MCF 10A (cell line): Measurements from ENCODE around the gene TUBGCP5. TPM values are rescaled to one million over a fixed set of nuclear protein-coding genes. Genes with fewer than 3 reads are reported as not detected.
A peak's percentile ranks its signal among the peaks of the same experiment; 100 is the strongest.

ENCODE experiments used
- BruUV-seq: library from RNA; stranded (reverse); fragments of 400-500 nt; replicated peaks from 2 replicates; lab custom pipeline; 2021; lab: Mats Ljungman, UMichigan
- CTCF ChIA-PET: fragments of 300-600 bp; sonication (Branson Sonifier 250); formaldehyde crosslinking; extraction: SDS; loops from one replicate; lab custom pipeline; 2021; ENCODE audit warnings: antibody characterized with exemption, inconsistent platforms; lab: Yijun Ruan, JAX
- POLR2A ChIA-PET: fragments of 300-600, 350-650 bp; sonication (Branson Sonifier 250); formaldehyde crosslinking; extraction: SDS; loops from one replicate; lab custom pipeline; 2020; ENCODE audit warnings: antibody characterized with exemption, inconsistent platforms; lab: Yijun Ruan, JAX
- DNase-seq: peaks from one replicate; pipeline ENCODE4 v3.0.0-alpha.2; 2018; ENCODE audit not compliant: unreplicated experiment
- H3K27ac Mint-ChIP-seq: one replicate; pipeline ENCODE4 v1.8.0; 2022; ENCODE audit warnings: mild to moderate bottlenecking, low read depth, mixed read lengths; ENCODE audit not compliant: unreplicated experiment
- H3K27me3 Mint-ChIP-seq: one replicate; pipeline ENCODE4 v1.8.0; 2022; ENCODE audit warnings: mixed read lengths; ENCODE audit not compliant: insufficient read depth, unreplicated experiment
- H3K36me3 Mint-ChIP-seq: one replicate; pipeline ENCODE4 v1.8.0; 2022; ENCODE audit warnings: mild to moderate bottlenecking, moderate library complexity, mixed read lengths; ENCODE audit not compliant: insufficient read depth, unreplicated experiment
- H3K4me1 Mint-ChIP-seq: one replicate; pipeline ENCODE4 v1.8.0; 2022; ENCODE audit warnings: mixed read lengths; ENCODE audit not compliant: insufficient read depth, unreplicated experiment
- H3K4me3 Mint-ChIP-seq: one replicate; pipeline ENCODE4 v1.8.0; 2022; ENCODE audit warnings: mild to moderate bottlenecking, moderate library complexity, mixed read lengths; ENCODE audit not compliant: unreplicated experiment
- H3K9me3 Mint-ChIP-seq: one replicate; pipeline ENCODE4 v1.8.0; 2022; ENCODE audit warnings: mixed read lengths; ENCODE audit not compliant: unreplicated experiment
- CTCF ChIP-seq: fragments of 200-600 bp; IDR thresholded peaks from one replicate; pipeline ENCODE4 v1.8.0; 2022; ENCODE audit warnings: antibody characterized with exemption, mild to moderate bottlenecking; ENCODE audit not compliant: unreplicated experiment
- intact Hi-C: fragments of 100-400 bp; cut with micrococcal nuclease; formaldehyde crosslinking; loops from 2 replicates; pipeline ENCODE4 v1.14.1; 2022
- total RNA-seq: library from RNA; stranded (reverse); gene quantifications from 2 replicates; pipeline ENCODE4 v1.2.3, GENCODE V29; 2022

TUBGCP5 gene
- total RNA-seq, 1 experiment from 2014 or later: 15.7 TPM

- POLR2A ChIA-PET: interaction anchor here (1.4 to 1.5 kb wide), 2 partner anchors 33 to 34 kb away, joined by 3 read pairs; partner anchors contain the start of gene TUBGCP5
- no TSS peak for BruUV-seq
- CTCF ChIA-PET: interaction anchor here (0.6 to 0.8 kb wide), 2 partner anchors 8 to 44 kb away, joined by 3 read pairs; no protein-coding TSS in a partner anchor
These were observed 33.3 kb upstream of the TUBGCP5 start for GRCh38 chr15:23072633-23073032.

GRCh38 chr15:23069496-23070166 is 30.3 kb upstream of the TUBGCP5 start:
- no peaks in the 10 kb centered on the region for H3K9me3 Mint-ChIP-seq
- no peak for DNase-seq
- no peak overlapping the region for H3K4me3 Mint-ChIP-seq
- ChIA-PET CTCF (interaction anchor here (1.1 kb wide), 1 partner anchor 35 kb away, joined by 3 read pairs; no protein-coding TSS in a partner anchor), POLR2A (no interaction called here)
- TF ChIP-seq CTCF: peak; percentile 19
- no peaks in the 10 kb centered on the region for H3K36me3 Mint-ChIP-seq
- intact Hi-C loops: no loop called here
- peaks cover 20% of the 10 kb centered on the region for H3K4me1 Mint-ChIP-seq
- H3K27me3 Mint-ChIP-seq: peaks cover 12% of the 10 kb centered on the region
- BruUV-seq: no TSS peak
- no peak overlapping the region for H3K27ac Mint-ChIP-seq

More at GRCh38 chr15:23072633-23073032, 33.3 kb upstream of the TUBGCP5 start:
- H3K4me3 Mint-ChIP-seq: no peak overlapping the region
- H3K27ac Mint-ChIP-seq: no peak overlapping the region
- no peak for TF ChIP-seq CTCF
- peak; percentile 32 for DNase-seq
- intact Hi-C loops: no loop called here
- H3K36me3 Mint-ChIP-seq: no peaks in the 10 kb centered on the region
- H3K9me3 Mint-ChIP-seq: no peaks in the 10 kb centered on the region
- peaks cover 23% of the 10 kb centered on the region for H3K4me1 Mint-ChIP-seq
- H3K27me3 Mint-ChIP-seq: peaks cover 12% of the 10 kb centered on the region

GRCh38 chr15:23067416-23067815 is 28.0 kb upstream of the TUBGCP5 start:
- H3K27ac Mint-ChIP-seq: no peak overlapping the region
- intact Hi-C loops: no loop called here
- POLR2A ChIA-PET: no interaction called here
- no peaks in the 10 kb centered on the region for H3K36me3 Mint-ChIP-seq
- H3K4me3 Mint-ChIP-seq: no peak overlapping the region
- H3K4me1 Mint-ChIP-seq: no peaks in the 10 kb centered on the region
- no peak for TF ChIP-seq CTCF
- no TSS peak for BruUV-seq
- H3K27me3 Mint-ChIP-seq: peaks cover 12% of the 10 kb centered on the region
- peaks cover 9% of the 10 kb centered on the region for H3K9me3 Mint-ChIP-seq
- CTCF ChIA-PET: no interaction called here
- DNase-seq: no peak

GRCh38 chr15:23065836-23066235 is 26.5 kb upstream of the TUBGCP5 start:
- no TSS peak for BruUV-seq
- intact Hi-C loops: no loop called here
- POLR2A ChIA-PET: no interaction called here
- no peak for TF ChIP-seq CTCF
- H3K36me3 Mint-ChIP-seq: no peaks in the 10 kb centered on the region
- CTCF ChIA-PET: no interaction called here
- no peaks in the 10 kb centered on the region for H3K4me1 Mint-ChIP-seq
- peaks cover 10% of the 10 kb centered on the region for H3K9me3 Mint-ChIP-seq
- DNase-seq: no peak
- no peak overlapping the region for H3K27ac Mint-ChIP-seq
- peaks cover 2% of the 10 kb centered on the region for H3K27me3 Mint-ChIP-seq
- no peak overlapping the region for H3K4me3 Mint-ChIP-seq
